Measurements from ENCODE around the gene RHBG. TPM values are rescaled to one million over a fixed set of nuclear protein-coding genes. Genes with fewer than 3 reads are reported as not detected.

Gene RHBG
- total RNA-seq, 1 experiment from 2014 or later = not detected

Other genes starting within 250 kb of the RHBG start
- 0.16 and 1.8 TPM in 2 replicates for gene SEMA4A, start 215.6 kb upstream of the RHBG start, total RNA-seq (2014; rRNA removed; shearing (Covaris generic))
- 16.4 and 17.9 TPM in 2 replicates for gene SLC25A44, start 175.1 kb upstream of the RHBG start, total RNA-seq (2014; rRNA removed; shearing (Covaris generic))
- gene PMF1, start 156.2 kb upstream of the RHBG start, total RNA-seq (2014; rRNA removed; shearing (Covaris generic)) = 85.6 and 100 TPM in 2 replicates
- not detected in 2 replicates for gene BGLAP, start 127.0 kb upstream of the RHBG start, total RNA-seq (2014; rRNA removed; shearing (Covaris generic))
- gene PAQR6, start 121.2 kb upstream of the RHBG start, total RNA-seq (2014; rRNA removed; shearing (Covaris generic)) = 0.16 and 0.32 TPM in 2 replicates
- gene SMG5, start 86.4 kb upstream of the RHBG start, total RNA-seq (2014; rRNA removed; shearing (Covaris generic)) = 49.8 and 68.2 TPM in 2 replicates
- gene TMEM79, start 84.9 kb upstream of the RHBG start, total RNA-seq (2014; rRNA removed; shearing (Covaris generic)) = 0.69 and 1.9 TPM in 2 replicates
- 30.0 and 32.0 TPM in 2 replicates for gene GLMP, start 73.5 kb upstream of the RHBG start, total RNA-seq (2014; rRNA removed; shearing (Covaris generic))
- not detected in 2 replicates for gene VHLL, start 69.9 kb upstream of the RHBG start, total RNA-seq (2014; rRNA removed; shearing (Covaris generic))
- gene CCT3, start 30.9 kb upstream of the RHBG start, total RNA-seq (2014; rRNA removed; shearing (Covaris generic)) = 406 and 520 TPM in 2 replicates
- gene TSACC, start 30.7 kb upstream of the RHBG start, total RNA-seq (2014; rRNA removed; shearing (Covaris generic)) = not detected in 2 replicates
- gene MEF2D, start 131.6 kb downstream of the RHBG start, total RNA-seq (2014; rRNA removed; shearing (Covaris generic)) = 7.0 and 9.8 TPM in 2 replicates
- gene IQGAP3, start 203.4 kb downstream of the RHBG start, total RNA-seq (2014; rRNA removed; shearing (Covaris generic)) = 38.3 and 64.1 TPM in 2 replicates
- not detected in 2 replicates for gene TTC24, start 210.5 kb downstream of the RHBG start, total RNA-seq (2014; rRNA removed; shearing (Covaris generic))
- 67.9 and 70.6 TPM in 2 replicates for gene NAXE, start 222.6 kb downstream of the RHBG start, total RNA-seq (2014; rRNA removed; shearing (Covaris generic))
- gene GPATCH4, start 232.3 kb downstream of the RHBG start, total RNA-seq (2014; rRNA removed; shearing (Covaris generic)) = 10.0 and 18.4 TPM in 2 replicates